ENCODE results near the gene MORN2. TPM values are rescaled to one million over a fixed set of nuclear protein-coding genes. Genes with fewer than 3 reads are reported as not detected.
"Not testable (repeated sequence)": the region's sequence is repeated elsewhere in the genome, so short reads cannot be mapped to it uniquely, and the experiment has no call there.

The MORN2 gene
- 10 to 100 TPM; 39.0 to 54.6 (median 47.3) TPM for total RNA-seq

- intact Hi-C loops (cut with DNase I): no loop called here
- Histone ChIP-seq H3K4me1 (peaks cover 0 to 5% of the 10 kb centered on the region in 2 donors), H3K27me3 (no peaks in the 10 kb centered on the region), H3K27ac (peak within 1 kb of the TSS in 1 of 3 donors; percentile 13), H3K4me3 (replicated peaks in 1 of 3) (peak within 1 kb of the TSS; percentile 69 to 76 (median 71)), H3K36me3 (no peaks in the 10 kb centered on the region), H3K9me3 (no peaks in the 10 kb centered on the region)
- peak; percentile 93 to 94 for DNase-seq
- WGBS, 2 donors: 0 to 1% methylated on average over 6 to 29 of the region's 52 CpGs
- no peak for TF ChIP-seq CTCF (IDR thresholded peaks at IDR 0.05)
- peak in 1 of 2 donors; percentile 63 for TF ChIP-seq POLR2A (IDR thresholded peaks at IDR 0.05)
These were observed at the start of gene MORN2, which contains the start of gene DHX57 for GRCh38 chr2:38875576-38876367. TSS of gene MORN2 (plus strand) at chr2:38875976. TSS of gene DHX57 (minus strand) at chr2:38875934. CDS start at chr2:38868405, 7,529 bp downstream.

- intact Hi-C loops (cut with DNase I); H3K9me3 ChIP-seq; H3K4me3 ChIP-seq (replicated peaks in 1 of 3); H3K27me3 ChIP-seq; DNase-seq; H3K27ac ChIP-seq; H3K4me1 ChIP-seq: not testable (repeated sequence)
- H3K36me3 ChIP-seq: peaks cover 16% of the 10 kb centered on the region in 2 donors
- 85% methylated on average over 10 of the region's 10 CpGs for WGBS, 2 donors
These were observed 48.1 kb upstream of the MORN2 start for GRCh38 chr2:38827539-38828145.

- Histone ChIP-seq H3K9me3 (no peaks in the 10 kb centered on the region), H3K36me3 (peaks cover 12 to 16% of the 10 kb centered on the region in 2 donors), H3K27ac (no peak overlapping the region), H3K27me3 (no peaks in the 10 kb centered on the region), H3K4me3 (replicated peaks in 1 of 3) (no peak overlapping the region), H3K4me1 (no peaks in the 10 kb centered on the region)
- TF ChIP-seq POLR2A (IDR thresholded peaks at IDR 0.05) (no peak), CTCF (IDR thresholded peaks at IDR 0.05) (no peak)
- intact Hi-C loops (cut with DNase I): no loop called here
- 85 to 86% methylated on average over 4 of the region's 4 CpGs for WGBS, 2 donors
- DNase-seq: no peak
These were observed 47.3 kb upstream of the MORN2 start for GRCh38 chr2:38828460-38828859.

GRCh38 chr2:38829971-38830370, 45.8 kb upstream of the MORN2 start:
- peaks cover 11 to 12% of the 10 kb centered on the region in 2 donors for H3K36me3 ChIP-seq
- WGBS, 2 donors: 94 to 100% methylated on average over 1 of the region's 1 CpG
- TF ChIP-seq CTCF (IDR thresholded peaks at IDR 0.05) (no peak), POLR2A (IDR thresholded peaks at IDR 0.05) (no peak)
- H3K27me3 ChIP-seq: no peaks in the 10 kb centered on the region
- H3K9me3 ChIP-seq: no peaks in the 10 kb centered on the region
- DNase-seq: no peak
- H3K4me1 ChIP-seq: no peaks in the 10 kb centered on the region
- H3K4me3 ChIP-seq (replicated peaks in 1 of 3): no peak overlapping the region
- H3K27ac ChIP-seq: no peak overlapping the region
- intact Hi-C loops (cut with DNase I): no loop called here

- Histone ChIP-seq H3K36me3 (peaks cover 5 to 8% of the 10 kb centered on the region in 2 donors), H3K4me3 (replicated peaks in 1 of 3) (no peak overlapping the region), H3K4me1 (no peaks in the 10 kb centered on the region), H3K9me3 (no peaks in the 10 kb centered on the region), H3K27me3 (no peaks in the 10 kb centered on the region), H3K27ac (no peak overlapping the region)
- TF ChIP-seq CTCF (IDR thresholded peaks at IDR 0.05) (no peak), POLR2A (IDR thresholded peaks at IDR 0.05) (no peak)
- WGBS, 2 donors: 91 to 93% methylated on average over 6 of the region's 6 CpGs
- intact Hi-C loops (cut with DNase I): no loop called here
- no peak for DNase-seq
These were observed 45.1 kb upstream of the MORN2 start for GRCh38 chr2:38830526-38831159.
